ENCODE measurements around the gene SORCS2.

The SORCS2 gene

DNA sequence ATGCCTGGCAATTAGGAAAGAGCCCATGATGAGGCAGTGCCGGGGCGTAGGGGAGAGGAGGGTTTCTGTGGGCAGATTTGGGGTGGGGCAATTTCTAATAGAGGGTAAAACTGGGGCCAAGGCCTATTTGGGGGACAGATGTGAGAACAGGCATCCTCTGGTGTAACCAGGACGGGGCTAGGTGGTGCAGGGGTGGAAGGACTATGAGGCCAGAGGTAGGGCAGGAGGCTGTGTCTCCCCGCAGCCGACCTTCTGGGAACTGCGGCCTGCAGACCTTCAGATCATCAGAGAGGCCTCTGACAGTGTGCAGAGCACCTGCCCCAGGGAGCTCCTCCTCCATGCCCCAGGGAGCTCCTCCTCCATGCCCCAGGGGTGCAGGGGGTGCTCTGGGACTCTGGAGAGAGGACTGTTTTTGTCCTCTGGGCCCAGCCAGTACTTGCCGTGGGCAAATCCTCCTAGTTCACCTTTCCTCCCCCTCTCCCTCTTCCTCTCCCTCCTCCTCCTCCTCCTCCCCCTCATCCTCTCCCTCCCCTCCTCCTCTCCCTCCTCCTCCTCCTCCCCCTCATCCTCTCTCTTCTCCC is 101.9 kb downstream of the SORCS2 start:
- TF ChIP-seq, protein P1, sequence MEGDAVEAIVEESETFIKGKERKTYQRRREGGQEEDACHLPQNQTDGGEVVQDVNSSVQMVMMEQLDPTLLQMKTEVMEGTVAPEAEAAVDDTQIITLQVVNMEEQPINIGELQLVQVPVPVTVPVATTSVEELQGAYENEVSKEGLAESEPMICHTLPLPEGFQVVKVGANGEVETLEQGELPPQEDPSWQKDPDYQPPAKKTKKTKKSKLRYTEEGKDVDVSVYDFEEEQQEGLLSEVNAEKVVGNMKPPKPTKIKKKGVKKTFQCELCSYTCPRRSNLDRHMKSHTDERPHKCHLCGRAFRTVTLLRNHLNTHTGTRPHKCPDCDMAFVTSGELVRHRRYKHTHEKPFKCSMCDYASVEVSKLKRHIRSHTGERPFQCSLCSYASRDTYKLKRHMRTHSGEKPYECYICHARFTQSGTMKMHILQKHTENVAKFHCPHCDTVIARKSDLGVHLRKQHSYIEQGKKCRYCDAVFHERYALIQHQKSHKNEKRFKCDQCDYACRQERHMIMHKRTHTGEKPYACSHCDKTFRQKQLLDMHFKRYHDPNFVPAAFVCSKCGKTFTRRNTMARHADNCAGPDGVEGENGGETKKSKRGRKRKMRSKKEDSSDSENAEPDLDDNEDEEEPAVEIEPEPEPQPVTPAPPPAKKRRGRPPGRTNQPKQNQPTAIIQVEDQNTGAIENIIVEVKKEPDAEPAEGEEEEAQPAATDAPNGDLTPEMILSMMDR (IDR thresholded peaks at IDR 0.05), result no peak
- DNase-seq (ENCODE audit: low spot score), result no peak
- no peak overlapping the region for H3K4me3 ChIP-seq
- H3K27ac ChIP-seq, result no peak overlapping the region

DNA sequence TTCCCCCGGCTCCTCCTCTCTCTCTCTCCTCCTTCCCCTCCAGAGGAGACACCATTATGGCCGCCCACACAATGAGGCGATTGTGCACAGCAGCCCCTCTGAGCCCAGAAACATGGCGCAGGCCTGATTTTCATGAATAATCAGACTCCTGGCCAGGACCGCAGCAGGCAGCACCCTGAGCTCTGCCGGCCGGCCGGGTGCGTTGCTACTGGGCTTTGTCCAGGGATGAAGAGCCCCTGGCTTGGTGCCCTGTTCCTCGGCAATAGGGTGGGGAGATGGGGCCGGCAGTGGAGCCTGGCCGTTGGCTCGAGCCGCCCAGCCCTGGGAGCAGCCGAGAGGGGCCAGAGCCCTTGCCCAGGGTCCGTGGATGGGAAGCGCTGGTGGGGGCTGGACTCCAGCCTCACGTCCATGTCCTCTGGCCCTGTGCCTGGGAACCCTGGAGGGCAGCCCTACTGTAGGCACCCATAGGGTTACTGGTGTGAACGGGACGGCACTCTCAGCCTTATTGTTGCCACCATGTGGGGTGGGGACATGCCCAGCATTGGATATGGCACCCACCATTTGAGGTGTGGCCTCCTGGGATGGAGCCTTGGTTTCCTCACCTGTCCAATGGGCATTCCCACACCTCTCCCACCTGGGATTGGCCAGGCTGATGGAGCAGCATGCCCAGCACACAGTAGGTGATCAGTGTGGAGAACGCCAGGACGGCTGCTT is 103.0 kb downstream of the SORCS2 start:
- TF ChIP-seq, protein P1 (IDR thresholded peaks at IDR 0.05), result no peak
- no peak for DNase-seq (ENCODE audit: low spot score)
- Histone ChIP-seq H3K27ac (peak overlapping the region in 1 of 2 donors; percentile 31), H3K4me3 (peak overlapping the region; percentile 8)

DNA sequence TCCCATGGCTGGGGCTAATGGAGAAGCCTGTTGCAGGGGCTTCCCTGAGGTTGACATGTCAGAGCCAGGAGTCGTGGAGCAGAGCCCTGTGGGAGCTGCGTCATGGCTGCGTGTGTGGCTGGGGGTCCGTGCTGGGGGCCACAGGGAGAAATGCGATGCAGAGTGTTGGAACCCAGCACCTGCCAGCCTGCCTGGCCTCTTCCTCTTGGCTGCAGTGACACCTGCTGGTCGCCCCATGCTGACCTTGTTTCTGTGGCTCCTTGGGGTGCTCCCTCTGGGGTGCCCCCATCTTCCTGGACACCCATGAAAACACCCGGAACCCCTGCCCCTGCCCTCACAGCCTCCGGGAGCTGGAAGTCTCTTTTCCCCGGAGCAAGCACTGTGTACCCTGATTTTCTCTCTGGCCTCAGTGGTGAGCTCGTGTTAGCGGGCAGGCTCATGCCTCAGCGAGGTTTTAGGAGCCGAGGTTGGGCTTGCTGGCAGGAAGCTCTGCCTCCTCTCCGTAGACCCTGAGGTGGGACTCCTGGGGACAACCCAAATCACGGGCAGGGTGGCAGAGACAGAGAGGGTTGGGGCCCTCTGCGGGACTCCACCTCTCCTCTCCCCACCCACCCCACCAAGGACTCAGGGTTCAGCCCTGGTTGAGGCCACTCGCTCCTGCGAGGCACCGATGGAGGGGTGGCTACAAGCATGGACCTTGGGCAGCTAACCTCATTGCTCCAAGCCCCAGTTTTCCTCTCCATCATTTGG is 103.7 kb downstream of the SORCS2 start:
- TF ChIP-seq, protein P1 (IDR thresholded peaks at IDR 0.05), result no peak
- DNase-seq (ENCODE audit: low spot score), result no peak
- H3K4me3 ChIP-seq, result no peak overlapping the region
- H3K27ac ChIP-seq, result no peak overlapping the region

DNA sequence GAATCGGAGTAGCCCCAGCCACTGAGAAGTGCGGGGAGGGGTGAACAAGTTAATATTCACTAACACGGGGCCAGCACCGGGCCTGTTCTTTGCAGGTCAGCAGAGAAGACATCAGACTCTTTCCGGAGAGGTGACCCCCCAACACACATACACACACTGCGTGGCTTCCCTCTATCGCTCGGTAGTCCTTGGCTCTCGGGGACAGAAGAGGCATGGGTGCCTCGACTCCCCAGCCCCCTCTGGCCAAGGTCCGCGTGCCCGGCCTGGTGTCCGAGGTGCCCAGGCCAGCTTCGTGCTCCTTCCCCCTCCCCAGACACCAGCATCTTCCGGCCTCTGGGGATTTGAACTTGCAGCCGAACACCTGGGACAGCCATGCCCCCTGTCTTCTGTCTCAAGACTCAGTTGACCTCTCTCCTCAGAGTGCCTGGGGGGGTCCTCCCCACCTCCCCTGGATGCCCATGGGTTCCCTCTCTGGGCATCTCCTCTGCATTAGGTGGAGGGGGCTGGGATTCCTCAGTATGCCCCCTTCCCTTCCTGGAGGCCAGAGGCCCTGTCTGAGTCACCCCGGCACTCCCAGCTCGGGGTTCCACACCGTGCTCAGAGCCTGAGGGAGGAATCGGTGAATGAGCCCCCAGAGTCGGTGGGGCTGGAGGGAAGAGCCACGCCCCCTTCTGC is 104.5 kb downstream of the SORCS2 start:
- DNase-seq (ENCODE audit: low spot score), result no peak

DNA sequence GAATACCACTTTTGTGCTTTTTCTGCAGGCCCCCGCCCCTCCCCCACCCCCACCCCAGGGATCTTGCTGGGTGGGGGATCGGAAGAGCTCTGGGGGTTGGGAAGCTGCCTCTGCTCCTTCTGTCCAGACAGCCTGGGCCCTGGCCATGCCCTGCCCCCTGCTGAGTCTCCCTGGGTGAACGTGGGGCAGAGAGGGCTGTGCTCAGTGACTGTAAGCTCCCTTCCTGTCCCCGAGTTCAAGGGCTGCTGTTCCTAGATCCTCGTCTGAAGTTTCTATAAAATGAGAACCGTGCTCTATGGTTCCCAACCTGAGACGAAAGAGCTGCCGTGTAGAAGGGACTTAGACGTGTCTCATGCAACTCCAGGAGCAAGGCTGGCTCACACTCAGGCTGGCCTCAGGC is 105.0 kb downstream of the SORCS2 start:
- Histone ChIP-seq H3K4me3 (no peak overlapping the region), H3K27ac (no peak overlapping the region)
- no peak for DNase-seq (ENCODE audit: low spot score)
- TF ChIP-seq, protein P1 (IDR thresholded peaks at IDR 0.05), result no peak

More for the DNA sequence above, 104.5 kb downstream of the SORCS2 start:
- no peak overlapping the region for H3K4me3 ChIP-seq
- H3K27ac ChIP-seq, result no peak overlapping the region
- TF ChIP-seq, protein P1 (IDR thresholded peaks at IDR 0.05), result no peak

DNA sequence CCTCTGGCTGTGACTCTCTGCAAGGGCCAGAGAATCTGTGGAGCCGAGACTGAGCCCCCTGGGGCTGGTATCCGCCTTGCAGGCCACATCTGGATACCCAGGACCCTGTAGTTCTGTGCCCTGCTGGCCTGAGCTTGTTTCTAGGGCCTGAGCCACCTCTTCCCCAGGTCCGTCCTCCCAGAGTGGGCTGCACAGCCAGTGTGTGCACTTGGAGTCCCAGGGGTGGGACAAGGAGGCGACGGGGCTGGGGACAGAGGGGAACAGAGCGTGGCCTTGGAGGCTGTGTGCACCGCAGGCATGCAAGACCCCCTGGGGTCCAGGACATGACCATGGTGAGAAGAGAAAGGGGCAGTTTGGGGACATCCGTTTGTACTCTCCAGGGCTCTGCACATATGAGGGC is 105.5 kb downstream of the SORCS2 start:
- DNase-seq (ENCODE audit: low spot score), result no peak
- Histone ChIP-seq H3K4me3 (no peak overlapping the region), H3K27ac (no peak overlapping the region)
- TF ChIP-seq, protein P1 (IDR thresholded peaks at IDR 0.05), result no peak
